GM12875 (cell line): ENCODE data around the gene COPG1.
A peak's percentile ranks its signal among the peaks of the same experiment; 100 is the strongest.

Source experiments
- H3K4me3 ChIP-seq: one replicate; pipeline ENCODE4 v1.5.1; 2011; ENCODE audit warnings: low read depth, low read length, control low read depth
- CTCF ChIP-seq: IDR thresholded peaks from 2 replicates; pipeline ENCODE4 v1.5.1; 2011; ENCODE audit warnings: low read depth, mild to moderate bottlenecking, control low read depth, inconsistent platforms, low read length, moderate library complexity, borderline replicate concordance; ENCODE audit not compliant: insufficient read depth

Gene COPG1

GRCh38 chr3:129278966-129279906 lies 29.8 kb downstream of the COPG1 start:
- no peak for TF ChIP-seq CTCF
- H3K4me3 ChIP-seq, result peak overlapping the region; percentile 76

GRCh38 chr3:129280183-129280582 lies 30.8 kb downstream of the COPG1 start:
- no peak for TF ChIP-seq CTCF
- no peak overlapping the region for H3K4me3 ChIP-seq

GRCh38 chr3:129281726-129282125 lies 32.3 kb downstream of the COPG1 start:
- TF ChIP-seq CTCF, result no peak
- H3K4me3 ChIP-seq, result no peak overlapping the region

GRCh38 chr3:129282727-129283327 lies 33.4 kb downstream of the COPG1 start:
- H3K4me3 ChIP-seq, result no peak overlapping the region
- no peak for TF ChIP-seq CTCF

GRCh38 chr3:129286081-129286480 lies 36.7 kb downstream of the COPG1 start:
- TF ChIP-seq CTCF, result no peak
- no peak overlapping the region for H3K4me3 ChIP-seq

- no peak for TF ChIP-seq CTCF
- H3K4me3 ChIP-seq, result no peak overlapping the region
Observed at GRCh38 chr3:129288446-129288845, 39.0 kb downstream of the COPG1 start.
